GM21576 (cell line): ENCODE data around the gene FOXI1.
"Not testable (repeated sequence)": the region's sequence is repeated elsewhere in the genome, so short reads cannot be mapped to it uniquely, and the experiment has no call there.

ENCODE experiments used
- ATAC-seq: cut with Tn5 transposase; IDR thresholded peaks from one replicate; pipeline ENCODE4 v1.9.1; 2021; ENCODE audit warnings: mild to moderate bottlenecking, moderate library complexity; ENCODE audit not compliant: unreplicated experiment

FOXI1 gene

GRCh38 chr5:170126061-170126460 is 20.4 kb downstream of the FOXI1 start:
- ATAC-seq, result no peak

DNA sequence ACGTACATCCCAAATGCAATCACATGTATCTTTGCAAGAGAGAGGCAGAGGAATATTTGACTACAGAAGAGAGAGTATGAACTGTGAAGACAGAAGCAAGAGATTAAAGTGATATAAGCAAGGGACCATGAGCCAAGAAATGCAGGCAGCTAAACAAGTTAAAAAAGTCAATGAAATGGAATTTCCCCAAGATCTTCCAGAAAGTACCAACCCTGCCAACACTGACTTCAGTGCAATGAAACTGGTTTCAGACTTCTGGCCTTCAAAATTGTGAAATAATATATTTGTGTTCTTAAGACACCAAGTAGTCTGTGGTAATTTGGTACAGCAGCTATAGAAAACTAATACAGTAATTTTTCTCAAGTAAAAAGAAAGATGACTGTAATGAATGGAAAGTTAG is 20.9 kb downstream of the FOXI1 start:
- no peak for ATAC-seq

DNA sequence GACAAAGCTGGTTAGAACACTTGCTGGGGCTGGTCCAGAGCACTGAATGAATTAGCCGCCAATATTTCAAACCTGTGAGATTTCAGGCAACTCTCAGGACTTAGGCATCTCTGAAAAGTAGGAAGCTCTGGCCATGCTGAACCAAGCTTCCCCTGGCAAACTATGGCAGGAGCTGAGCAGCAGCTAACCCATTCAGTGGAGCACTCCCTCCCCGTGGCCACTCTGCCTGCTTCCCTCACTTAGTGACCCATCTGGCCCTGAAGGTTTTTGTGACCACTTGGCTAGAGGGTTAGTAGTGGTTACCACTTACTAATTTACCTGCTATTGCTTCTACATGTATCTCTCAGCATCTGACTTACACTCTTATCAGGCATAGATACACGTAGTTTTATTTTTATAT is 25.5 kb downstream of the FOXI1 start:
- no peak for ATAC-seq

- no peak for ATAC-seq
Measured at GRCh38 chr5:170132269-170132975, 26.7 kb downstream of the FOXI1 start.

- ATAC-seq, result no peak
Measured at GRCh38 chr5:170132976-170133448, 27.3 kb downstream of the FOXI1 start.

DNA sequence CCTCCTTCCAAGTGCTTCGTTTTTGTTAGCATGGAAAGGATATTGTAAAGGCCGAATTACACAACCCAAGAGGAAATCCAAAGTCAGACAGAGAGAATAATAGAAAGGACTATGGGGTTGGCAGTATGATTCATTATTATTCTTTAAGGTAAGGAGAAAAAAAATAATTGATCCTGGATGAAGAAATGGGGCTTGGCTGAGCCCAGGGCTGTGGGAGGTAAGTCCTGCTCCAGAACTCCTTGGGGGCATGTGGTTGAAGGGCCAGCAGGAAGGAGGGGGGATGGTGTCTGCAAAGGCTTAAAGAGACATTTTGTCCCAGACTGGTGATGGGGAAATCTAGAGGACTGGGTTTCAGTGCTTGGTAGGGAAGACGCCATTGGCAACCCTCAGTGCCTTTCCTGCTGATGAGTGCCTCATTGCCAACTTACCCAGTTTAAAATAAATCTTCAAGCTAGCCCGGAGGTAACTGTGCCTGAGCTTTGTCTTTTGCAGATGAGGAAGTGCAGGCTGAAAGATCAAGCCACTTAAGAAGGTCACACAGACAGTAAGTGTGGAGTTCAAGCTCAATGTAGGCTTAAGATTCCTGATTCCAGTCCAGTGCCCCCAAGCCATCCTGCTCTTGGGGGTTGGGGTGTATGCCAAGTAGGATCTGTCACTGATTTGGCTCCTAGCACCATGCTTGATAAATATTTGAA is 30.2 kb downstream of the FOXI1 start:
- no peak for ATAC-seq

GRCh38 chr5:170136506-170136905 is 30.8 kb downstream of the FOXI1 start:
- no peak for ATAC-seq

DNA sequence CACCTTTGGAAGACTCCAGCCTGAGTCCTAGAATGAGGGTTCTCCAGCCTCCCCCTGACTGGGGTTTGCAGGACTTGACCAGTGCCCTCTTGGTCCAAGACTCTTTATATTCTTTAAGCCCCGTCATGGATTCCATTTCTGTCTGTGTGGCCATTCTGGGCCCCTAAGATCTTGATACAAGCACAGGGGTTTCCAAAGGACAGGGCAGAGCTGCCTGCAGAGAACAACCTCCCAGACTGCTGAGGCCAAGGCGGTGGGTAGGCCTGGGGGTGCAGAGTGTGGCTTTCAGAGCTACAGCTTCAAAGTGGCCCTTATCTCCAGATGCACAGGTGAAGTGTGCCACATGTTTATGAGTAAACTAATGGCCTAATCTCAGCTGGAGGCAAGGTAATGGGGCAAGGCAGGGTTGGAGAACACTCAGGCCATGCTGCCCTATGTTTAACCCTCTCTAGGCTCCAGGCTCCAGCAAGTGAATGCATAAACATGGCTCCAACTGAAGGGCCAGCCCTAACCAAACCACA is 32.1 kb downstream of the FOXI1 start:
- ATAC-seq, result no peak

GRCh38 chr5:170138273-170138672 is 32.6 kb downstream of the FOXI1 start:
- no peak for ATAC-seq

DNA sequence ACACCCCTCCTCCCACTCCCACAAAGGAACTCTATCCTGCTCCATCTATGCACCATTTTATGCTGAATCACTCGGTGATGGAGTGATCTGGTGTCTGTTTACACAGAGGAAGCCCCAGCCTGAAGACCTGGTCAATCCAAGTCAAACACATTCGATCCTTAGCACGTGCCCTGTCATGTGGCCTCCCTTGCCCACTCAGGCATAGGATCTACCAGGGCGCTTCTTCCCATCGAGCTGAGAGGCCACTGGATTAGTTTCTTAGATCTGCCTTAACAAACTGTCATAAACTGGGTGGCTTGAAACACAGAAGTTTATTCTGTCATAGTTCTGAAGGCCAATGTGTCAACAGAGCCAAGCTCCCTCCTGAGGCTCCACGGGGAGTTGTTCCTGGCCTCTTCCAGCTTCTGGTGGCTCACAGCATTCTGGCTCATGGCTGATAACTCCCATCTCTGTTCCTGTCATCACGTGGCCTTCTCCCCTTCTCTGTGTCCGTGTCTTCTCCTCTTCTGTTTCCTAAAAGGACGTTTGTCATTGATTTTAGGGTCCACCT is 34.2 kb downstream of the FOXI1 start:
- ATAC-seq, result no peak

- not testable (repeated sequence) for ATAC-seq
Measured at GRCh38 chr5:170141196-170141595, 35.5 kb downstream of the FOXI1 start.

- ATAC-seq, result no peak
Measured at GRCh38 chr5:170141636-170142035, 35.9 kb downstream of the FOXI1 start.

DNA sequence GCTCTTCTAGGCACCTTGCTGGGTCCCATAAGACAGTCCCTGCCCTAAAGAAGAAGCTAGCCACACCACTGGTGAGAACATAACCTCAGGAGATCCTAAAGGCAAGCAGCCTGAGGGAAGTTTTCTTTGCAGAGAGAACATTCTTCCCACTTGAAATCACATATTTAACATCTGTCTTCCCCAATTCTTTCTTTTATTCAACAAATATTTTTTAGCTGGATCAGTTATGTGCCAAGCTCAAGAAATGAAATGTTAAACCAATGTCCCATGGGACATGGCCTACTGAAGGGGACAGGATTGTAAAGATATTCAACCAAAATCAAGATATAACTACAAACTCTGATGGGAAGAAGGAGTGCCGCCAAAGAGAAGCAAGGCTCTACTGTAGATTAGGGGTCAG is 36.5 kb downstream of the FOXI1 start:
- ATAC-seq, result no peak

DNA sequence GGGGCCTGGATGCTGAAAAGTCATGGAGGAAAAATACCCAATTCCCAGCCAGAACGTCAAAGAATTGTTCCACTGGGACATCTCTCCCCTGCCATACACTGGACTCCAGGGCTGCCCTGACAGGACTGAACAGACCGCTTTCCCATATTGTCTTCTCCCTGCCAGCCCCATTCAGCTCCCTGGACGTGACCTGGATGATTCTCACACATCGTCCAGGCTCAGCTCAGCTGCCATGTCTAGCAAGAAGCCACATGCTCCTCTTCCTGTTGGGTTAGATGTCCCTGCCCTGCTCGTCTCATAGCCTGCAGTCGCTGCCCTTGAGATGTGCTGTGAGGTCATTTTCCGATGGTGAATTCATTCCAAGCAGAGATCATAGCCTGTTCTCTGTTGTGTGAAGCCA is 37.4 kb downstream of the FOXI1 start:
- ATAC-seq, result no peak

- ATAC-seq, result no peak
Measured at GRCh38 chr5:170143710-170144109, 38.0 kb downstream of the FOXI1 start.

DNA sequence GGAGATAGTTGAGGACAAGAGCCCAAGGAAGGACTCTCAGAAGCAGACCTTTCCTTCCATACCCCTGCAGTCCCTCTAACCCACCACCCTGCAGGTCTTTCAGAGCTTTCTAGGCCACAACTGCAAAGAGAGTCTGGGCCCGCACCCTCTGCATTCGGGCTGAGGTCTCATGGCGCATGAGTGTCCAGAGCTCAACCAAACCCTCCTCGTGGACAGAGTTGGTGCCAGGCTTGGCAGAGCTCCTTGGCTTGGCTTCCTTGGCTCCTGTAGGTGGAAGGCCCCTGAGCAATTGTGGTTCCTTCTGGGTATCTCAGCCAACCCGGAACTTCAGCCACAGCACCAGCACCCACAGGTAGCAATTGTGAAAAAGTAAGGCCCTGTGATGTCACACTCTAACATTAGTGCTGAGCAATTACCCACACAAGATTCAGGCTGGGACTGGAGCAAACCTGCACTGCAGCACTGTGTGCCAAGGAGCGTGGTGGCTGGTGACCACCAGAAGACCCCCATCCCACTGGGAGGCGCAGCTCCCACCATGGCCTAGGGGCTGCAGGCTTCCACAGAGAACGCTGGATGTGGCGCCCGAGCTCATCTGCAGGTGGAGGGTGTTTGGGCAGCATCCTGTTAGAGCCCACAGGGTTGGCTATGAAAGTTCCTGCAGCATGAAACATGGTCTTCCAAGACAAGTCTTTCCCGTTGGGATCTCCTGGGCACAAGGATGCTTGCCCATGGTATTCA is 38.8 kb downstream of the FOXI1 start:
- no peak for ATAC-seq

- no peak for ATAC-seq
Measured at GRCh38 chr5:170145462-170145861, 39.8 kb downstream of the FOXI1 start.

DNA sequence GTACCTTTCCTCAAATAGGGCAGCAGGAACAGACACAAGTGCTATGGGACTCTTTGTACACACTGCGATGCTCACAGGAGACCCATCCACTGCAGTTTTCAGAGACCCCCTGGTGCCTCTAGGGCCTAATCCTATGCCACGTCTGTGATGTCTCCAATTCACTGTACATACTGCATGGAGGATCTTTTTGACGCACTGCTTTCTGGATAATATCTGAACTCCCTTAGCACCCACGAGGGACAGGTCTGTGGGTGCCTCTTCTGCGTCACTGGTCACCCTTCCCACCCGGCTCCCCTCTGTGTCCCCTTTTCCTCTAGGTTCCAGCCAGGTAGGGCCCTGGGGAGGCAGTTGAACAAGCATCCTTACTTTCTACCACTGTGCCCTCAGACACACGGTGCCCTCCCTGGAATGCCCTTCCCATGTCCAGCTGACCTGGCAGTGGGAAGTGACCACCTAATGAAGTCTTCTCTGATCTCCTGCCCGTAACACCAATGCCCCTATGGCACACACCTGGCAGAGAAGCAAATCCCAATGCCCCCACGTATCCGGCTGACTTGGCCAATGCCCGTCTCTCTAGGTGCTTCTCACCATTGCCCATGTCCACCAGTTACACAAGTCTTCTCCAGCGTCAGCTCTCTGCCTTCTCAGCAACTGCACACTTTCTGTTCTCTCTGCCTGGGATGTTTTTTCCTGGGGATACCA is 41.5 kb downstream of the FOXI1 start:
- no peak for ATAC-seq

GRCh38 chr5:170147753-170148264 is 42.1 kb downstream of the FOXI1 start:
- no peak for ATAC-seq

DNA sequence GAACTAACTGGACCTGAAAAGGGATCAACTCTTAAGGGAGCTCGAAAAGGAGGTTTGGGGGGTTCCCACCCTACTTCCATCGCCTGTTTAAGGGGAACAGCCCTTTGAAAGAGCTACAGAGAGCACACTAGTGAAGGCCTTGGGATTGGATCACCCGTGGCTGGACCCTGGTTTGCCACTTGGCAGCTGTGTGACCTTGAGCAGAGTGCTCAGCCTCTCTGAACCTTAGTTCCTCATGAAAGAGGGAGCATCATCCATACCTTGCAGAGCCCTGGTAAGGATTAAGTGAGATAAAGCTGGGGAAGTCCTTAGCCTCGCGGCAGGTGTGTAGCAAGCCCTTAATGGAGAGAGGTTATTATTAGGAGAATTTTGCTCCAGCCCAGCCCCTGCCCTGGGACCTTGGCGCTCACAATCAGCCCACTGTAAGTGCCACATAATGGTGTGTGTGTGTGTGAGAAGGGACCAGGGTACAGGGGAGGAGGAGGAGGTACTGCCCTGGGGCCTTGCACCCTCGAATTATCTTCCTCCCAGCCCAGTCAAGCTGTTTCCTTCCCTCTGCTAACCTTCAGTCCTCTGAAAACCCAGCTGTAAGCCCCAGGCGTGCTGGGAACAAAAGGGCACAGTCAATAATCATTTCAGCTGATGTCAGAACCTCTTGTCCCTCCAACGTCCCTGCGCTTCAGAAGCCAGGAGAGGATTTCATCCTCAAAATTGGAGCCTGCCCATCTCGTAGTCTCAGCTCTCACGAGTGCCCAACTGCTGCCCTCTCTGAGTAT is 42.9 kb downstream of the FOXI1 start:
- ATAC-seq, result no peak
